GM21447 (cell line): ENCODE data around the gene LPO.

ENCODE experiments used
- ATAC-seq: cut with Tn5 transposase; IDR thresholded peaks from one replicate; pipeline ENCODE4 v1.9.1; 2021; ENCODE audit not compliant: unreplicated experiment

Gene LPO

GRCh38 chr17:58302919-58303585 is 64.7 kb downstream of the LPO start:
- no peak for ATAC-seq

- ATAC-seq: no peak
These were observed 65.8 kb downstream of the LPO start for GRCh38 chr17:58303971-58304749.

GRCh38 chr17:58304750-58305486 is 66.5 kb downstream of the LPO start:
- no peak for ATAC-seq

- no peak for ATAC-seq
These were observed 67.2 kb downstream of the LPO start for GRCh38 chr17:58305626-58306025.

GRCh38 chr17:58306131-58306951 is 68.0 kb downstream of the LPO start:
- no peak for ATAC-seq

- no peak for ATAC-seq
These were observed 69.2 kb downstream of the LPO start for GRCh38 chr17:58307468-58308172.

GRCh38 chr17:58308173-58308984 is 70.0 kb downstream of the LPO start:
- no peak for ATAC-seq

GRCh38 chr17:58308985-58309917 is 70.9 kb downstream of the LPO start:
- no peak for ATAC-seq

- ATAC-seq: no peak
These were observed 71.5 kb downstream of the LPO start for GRCh38 chr17:58309918-58310259.

- ATAC-seq: no peak
These were observed 72.4 kb downstream of the LPO start for GRCh38 chr17:58310511-58311428.

- ATAC-seq: no peak
These were observed 73.1 kb downstream of the LPO start for GRCh38 chr17:58311429-58311894.

GRCh38 chr17:58312021-58312630 is 73.7 kb downstream of the LPO start:
- ATAC-seq: no peak

- no peak for ATAC-seq
These were observed 74.4 kb downstream of the LPO start for GRCh38 chr17:58312829-58313228.

- ATAC-seq: no peak
These were observed 75.7 kb downstream of the LPO start for GRCh38 chr17:58313815-58314705.

- ATAC-seq: no peak
These were observed 76.3 kb downstream of the LPO start for GRCh38 chr17:58314706-58315015.

- ATAC-seq: no peak
These were observed 76.9 kb downstream of the LPO start for GRCh38 chr17:58315281-58315711.
